ENCODE results near the gene GTF2IRD2.
"Not testable (repeated sequence)": the region's sequence is repeated elsewhere in the genome, so short reads cannot be mapped to it uniquely, and the experiment has no call there.

The GTF2IRD2 gene

GRCh38 chr7:74850833-74851721 lies at the start of gene GTF2IRD2:
Gene GTF2IRD2 (minus strand): TSS chr7:74851605. CDS start chr7:74836378, 15,227 bp downstream.
- not testable (repeated sequence) for DNase-seq (ENCODE audit: low read depth, low spot score)

- DNase-seq (ENCODE audit: low read depth, low spot score), result peak; percentile 65
Observed at GRCh38 chr7:74890158-74891123, 39.0 kb upstream of the GTF2IRD2 start.

GRCh38 chr7:74889518-74890129 lies 38.2 kb upstream of the GTF2IRD2 start:
- not testable (repeated sequence) for DNase-seq (ENCODE audit: low read depth, low spot score)

GRCh38 chr7:74885295-74885694 lies 33.9 kb upstream of the GTF2IRD2 start:
- not testable (repeated sequence) for DNase-seq (ENCODE audit: low read depth, low spot score)

- DNase-seq (ENCODE audit: low read depth, low spot score), result not testable (repeated sequence)
Observed at GRCh38 chr7:74882110-74882509, 30.7 kb upstream of the GTF2IRD2 start.

- DNase-seq (ENCODE audit: low read depth, low spot score), result not testable (repeated sequence)
Observed at GRCh38 chr7:74874748-74875512, 23.5 kb upstream of the GTF2IRD2 start.

GRCh38 chr7:74874104-74874747 lies 22.8 kb upstream of the GTF2IRD2 start:
- not testable (repeated sequence) for DNase-seq (ENCODE audit: low read depth, low spot score)

GRCh38 chr7:74872542-74872941 lies 21.1 kb upstream of the GTF2IRD2 start:
- DNase-seq (ENCODE audit: low read depth, low spot score), result not testable (repeated sequence)

GRCh38 chr7:74865777-74866176 lies 14.4 kb upstream of the GTF2IRD2 start:
- DNase-seq (ENCODE audit: low read depth, low spot score), result not testable (repeated sequence)

GRCh38 chr7:74849853-74850252 lies 1.6 kb downstream of the GTF2IRD2 start:
- DNase-seq (ENCODE audit: low read depth, low spot score), result not testable (repeated sequence)

- DNase-seq (ENCODE audit: low read depth, low spot score), result not testable (repeated sequence)
Observed at GRCh38 chr7:74830411-74830810, 21.0 kb downstream of the GTF2IRD2 start.

- not testable (repeated sequence) for DNase-seq (ENCODE audit: low read depth, low spot score)
Observed at GRCh38 chr7:74829959-74830358, 21.4 kb downstream of the GTF2IRD2 start.

- not testable (repeated sequence) for DNase-seq (ENCODE audit: low read depth, low spot score)
Observed at GRCh38 chr7:74821259-74821658, 30.1 kb downstream of the GTF2IRD2 start.

GRCh38 chr7:74820146-74820805 lies 31.1 kb downstream of the GTF2IRD2 start:
- not testable (repeated sequence) for DNase-seq (ENCODE audit: low read depth, low spot score)

- DNase-seq (ENCODE audit: low read depth, low spot score), result not testable (repeated sequence)
Observed at GRCh38 chr7:74815882-74816281, 35.5 kb downstream of the GTF2IRD2 start.

- DNase-seq (ENCODE audit: low read depth, low spot score), result not testable (repeated sequence)
Observed at GRCh38 chr7:74798644-74799043, 52.8 kb downstream of the GTF2IRD2 start.

GRCh38 chr7:74797848-74798622 lies 53.4 kb downstream of the GTF2IRD2 start:
- DNase-seq (ENCODE audit: low read depth, low spot score), result not testable (repeated sequence)

GRCh38 chr7:74789200-74789736 lies 62.1 kb downstream of the GTF2IRD2 start:
- not testable (repeated sequence) for DNase-seq (ENCODE audit: low read depth, low spot score)
